IMR-90 (cell line): ENCODE measurements around the gene LRPPRC. TPM values are rescaled to one million over a fixed set of nuclear protein-coding genes. Genes with fewer than 3 reads are reported as not detected.
A peak's percentile ranks its signal among the peaks of the same experiment; 100 is the strongest.

Experiments used
- ATAC-seq: fragments of 200-7000 bp; cut with Tn5 transposase; 2 replicates; pipeline ENCODE4 v1.9.1; 2020; ENCODE audit warnings: low read depth, mild to moderate bottlenecking, moderate library complexity
- BruUV-seq: library from RNA; stranded (reverse); fragments of 400-500 nt; replicated peaks from 2 replicates; lab custom pipeline; 2021; lab: Mats Ljungman, UMichigan
- CTCF ChIA-PET: fragments of 300-600 bp; formaldehyde crosslinking; extraction: SDS; loops from one replicate; lab custom pipeline; 2021; ENCODE audit warnings: antibody characterized with exemption; lab: Yijun Ruan, JAX
- POLR2A ChIA-PET: fragments of 300-600 bp; sonication (Branson Sonifier 250); formaldehyde crosslinking; loops from one replicate; lab custom pipeline; 2022; ENCODE audit warnings: antibody characterized with exemption; ENCODE audit not compliant: unreplicated experiment; lab: Charles Lee
- DNase-seq: peaks from one replicate; pipeline ENCODE4 v3.0.0; 2013
- H2AFZ ChIP-seq: replicated peaks from 2 replicates; pipeline ENCODE3; 2013; ENCODE audit warnings: low read length, mild to moderate bottlenecking; ENCODE audit not compliant: poor library complexity
- H2AK5ac ChIP-seq: 2 replicates; pipeline ENCODE4 v1.6.1; 2013; ENCODE audit warnings: low read depth, low read length, inconsistent platforms
- H2AK9ac ChIP-seq: replicated peaks from 2 replicates; pipeline ENCODE3; 2013; ENCODE audit warnings: mild to moderate bottlenecking, low read depth, low read length, moderate library complexity; ENCODE audit not compliant: poor library complexity
- H2BK120ac ChIP-seq: 2 replicates; pipeline ENCODE4 v1.6.1; 2013; ENCODE audit warnings: low read depth, low read length, inconsistent platforms
- H2BK15ac ChIP-seq: 3 replicates; pipeline ENCODE4 v1.6.1; 2013; ENCODE audit warnings: low read depth, low read length, inconsistent platforms
- H2BK20ac ChIP-seq: 2 replicates; pipeline ENCODE4 v1.6.1; 2013; ENCODE audit warnings: low read depth, mild to moderate bottlenecking, inconsistent platforms, low read length, moderate library complexity
- H2BK5ac ChIP-seq: 2 replicates; pipeline ENCODE4 v1.6.1; 2013; ENCODE audit warnings: mild to moderate bottlenecking, low read depth, low read length, inconsistent platforms; ENCODE audit not compliant: poor library complexity, severe bottlenecking
- H3K14ac ChIP-seq: replicated peaks from 2 replicates; pipeline ENCODE4 v1.6.1; 2013; ENCODE audit warnings: low read depth, low read length, inconsistent platforms
- H3K18ac ChIP-seq: 2 replicates; pipeline ENCODE4 v1.6.1; 2013; ENCODE audit warnings: low read depth, low read length, control low read depth
- H3K23ac ChIP-seq: 2 replicates; pipeline ENCODE4 v1.6.1; 2013; ENCODE audit warnings: low read depth, low read length, inconsistent platforms
- H3K27ac ChIP-seq: 2 replicates; pipeline ENCODE4 v1.5.1; 2013; ENCODE audit warnings: mild to moderate bottlenecking, control low read depth, low read length; ENCODE audit not compliant: insufficient read depth
- H3K27me3 ChIP-seq: 2 replicates; pipeline ENCODE4 v1.6.1; 2013; ENCODE audit warnings: low read length; ENCODE audit not compliant: control insufficient read depth, insufficient read depth
- H3K36me3 ChIP-seq: 2 replicates; pipeline ENCODE4 v1.6.1; 2013; ENCODE audit warnings: low read length, mixed read lengths; ENCODE audit not compliant: control insufficient read depth, insufficient read depth
- H3K4ac ChIP-seq: 2 replicates; pipeline ENCODE4 v1.6.1; 2013; ENCODE audit warnings: low read depth, low read length, inconsistent platforms
- H3K4me1 ChIP-seq: 2 replicates; pipeline ENCODE4 v1.6.1; 2013; ENCODE audit warnings: low read length, mixed read lengths; ENCODE audit not compliant: control insufficient read depth, insufficient read depth
- H3K4me2 ChIP-seq: 2 replicates; pipeline ENCODE4 v1.6.1; 2013; ENCODE audit warnings: low read depth, mild to moderate bottlenecking, control low read depth, low read length, moderate library complexity
- H3K4me3 ChIP-seq: 2 replicates; pipeline ENCODE4 v1.5.1; 2013; ENCODE audit warnings: low read depth, mild to moderate bottlenecking, control low read depth, low read length, moderate library complexity; ENCODE audit not compliant: insufficient read depth
- H3K56ac ChIP-seq: 2 replicates; pipeline ENCODE4 v1.6.1; 2013; ENCODE audit warnings: low read length, inconsistent platforms; ENCODE audit not compliant: insufficient read depth; ENCODE audit errors: extremely low read depth
- H3K79me1 ChIP-seq, 2 experiments: 2 replicates each; pipeline ENCODE4 v1.6.1; 2013; ENCODE audit warnings: low read length in 2 of 2, inconsistent platforms in 1 of 2, low read depth in 1 of 2
- H3K9ac ChIP-seq: 2 replicates; pipeline ENCODE4 v1.6.1; 2013; ENCODE audit warnings: low read depth, low read length, control low read depth
- H3K9me1 ChIP-seq: 2 replicates; pipeline ENCODE4 v1.6.1; 2013; ENCODE audit warnings: low read length, inconsistent platforms; ENCODE audit not compliant: insufficient read depth
- H3K9me3 ChIP-seq: 2 replicates; pipeline ENCODE4 v1.6.1; 2013; ENCODE audit warnings: low read length; ENCODE audit not compliant: control insufficient read depth, insufficient read depth
- H4K20me1 ChIP-seq: 2 replicates; pipeline ENCODE4 v1.6.1; 2013; ENCODE audit warnings: low read length, inconsistent platforms; ENCODE audit not compliant: insufficient read depth
- H4K5ac ChIP-seq: 2 replicates; pipeline ENCODE4 v1.6.1; 2013; ENCODE audit warnings: mild to moderate bottlenecking, low read depth, low read length, control low read depth
- H4K8ac ChIP-seq, 2 experiments: 2 replicates each; pipeline ENCODE4 v1.6.1; 2013; ENCODE audit warnings: low read depth in 2 of 2, low read length in 2 of 2, control low read depth in 1 of 2, inconsistent platforms in 1 of 2
- H4K91ac ChIP-seq: 2 replicates; pipeline ENCODE4 v1.6.1; 2013; ENCODE audit warnings: low read depth, low read length, inconsistent platforms; ENCODE audit not compliant: insufficient read depth
- CEBPB ChIP-seq: IDR thresholded peaks from 2 replicates; pipeline ENCODE4 v1.6.1; 2012; ENCODE audit warnings: low read depth, low read length, improper control_type of control experiment
- FOS ChIP-seq: fragments of 150-350 bp; IDR thresholded peaks from 2 replicates; pipeline ENCODE4 v1.6.1; 2016; ENCODE audit warnings: low read depth, low read length
- MAFK ChIP-seq: IDR thresholded peaks from 2 replicates; pipeline ENCODE4 v1.6.1; 2012; ENCODE audit warnings: low read depth, low read length, improper control_type of control experiment
- MXI1 ChIP-seq: IDR thresholded peaks from 2 replicates; pipeline ENCODE4 v1.6.1; 2012; ENCODE audit warnings: low read depth, mild to moderate bottlenecking, low read length, moderate library complexity, borderline replicate concordance
- WGBS, 2 experiments: methylation state at CpG; one replicate each; pipeline versions ENCODE4 v1.1.5 to v1.1.7; 2013; ENCODE audit warnings: missing lambda C conversion rate in 2 of 2; ENCODE audit not compliant: insufficient read length in 1 of 2; ENCODE audit errors: extremely low coverage in 2 of 2; 5-methylcytosine and 5-hydroxymethylcytosine counted together
- dilution Hi-C: fragments of 300-500 bp; cut with HindIII; formaldehyde crosslinking; loops from one replicate; pipeline ENCODE4 v1.14.3; 2018; ENCODE audit warnings: low sequenced_read_pairs; ENCODE audit not compliant: unreplicated experiment
- in situ Hi-C: fragments of 300-500 bp; cut with MboI; formaldehyde crosslinking; loops from 3 replicates; pipeline ENCODE4 v1.14.3; 2019; ENCODE audit warnings: low sequenced_read_pairs, inconsistent platforms, mixed read lengths
- intact Hi-C: fragments of 100-400 bp; cut with micrococcal nuclease; formaldehyde crosslinking; loops from 2 replicates; pipeline ENCODE4 v1.10.0; 2022
- polyA plus RNA-seq, 3 experiments: library from polyadenylated mRNA; depleted of rRNA; stranded (reverse); fragments of >200 nt; gene quantifications; 2 replicates each; pipeline ENCODE4 v1.2.3, GENCODE V29; 2012; ENCODE audit warnings: low replicate concordance in 1 of 3
- total RNA-seq: library from RNA; depleted of rRNA; stranded (reverse); fragments of >200 nt; gene quantifications from 2 replicates; pipeline ENCODE4 v1.2.3, GENCODE V29; 2012

LRPPRC gene
- total and polyA plus RNA-seq, 2 of the 4 experiments (the other 2 are of a cell fraction): 30.4 to 36.0 TPM

DNA sequence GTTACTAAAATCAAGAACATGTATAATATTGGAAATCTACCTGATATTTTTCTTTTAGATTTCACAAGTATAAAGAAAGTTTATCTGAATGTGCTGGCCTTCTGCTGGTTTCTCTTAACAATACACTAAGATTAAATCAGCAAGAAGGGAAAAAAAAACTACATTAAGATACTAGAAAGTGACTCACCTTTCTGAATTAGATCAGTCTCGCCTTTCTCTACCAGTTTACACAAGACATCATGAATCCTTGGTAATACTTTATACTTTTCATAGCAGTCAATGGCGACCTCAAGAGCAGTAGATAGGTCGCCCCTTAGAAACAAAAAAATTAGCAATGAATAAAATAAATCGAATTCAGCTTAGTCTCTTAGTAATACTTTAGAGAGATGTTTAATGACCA is 61.2 kb downstream of the LRPPRC start:
- Histone ChIP-seq H3K9ac (no peak overlapping the region), H3K56ac (no peak overlapping the region), H4K91ac (no peak overlapping the region), H3K9me3 (no peaks in the 10 kb centered on the region), H2AFZ (no peak overlapping the region), H3K79me1 (peaks cover 3 to 12% of the 10 kb centered on the region in 2 experiments; a peak in 3 of 4 replicates), H4K5ac (no peak overlapping the region), H3K4me2 (no peak overlapping the region), H3K18ac (no peak overlapping the region), H2BK120ac (no peak overlapping the region), H2AK5ac (no peak overlapping the region), H3K27ac (no peak overlapping the region), H3K9me1 (no peaks in the 10 kb centered on the region; the same call in 1 of the 2 replicates), H3K23ac (no peak overlapping the region), H4K8ac (no peak overlapping the region), H3K14ac (no peak overlapping the region), H2AK9ac (no peak overlapping the region), H3K4me1 (no peaks in the 10 kb centered on the region), H3K4ac (no peak overlapping the region), H3K4me3 (no peak overlapping the region), H2BK5ac (no peak overlapping the region), H3K27me3 (no peaks in the 10 kb centered on the region), H3K36me3 (peaks cover 8% of the 10 kb centered on the region), H2BK15ac (no peak overlapping the region), H2BK20ac (no peak overlapping the region), H4K20me1 (no peaks in the 10 kb centered on the region)
- intact Hi-C loops: no loop called here
- DNase-seq (peak; percentile 19), ATAC-seq (no peak)
- POLR2A ChIA-PET: no interaction called here
- TF ChIP-seq FOS: no peak
- no peak for TF ChIP-seq MAFK
- TF ChIP-seq MXI1: no peak
- no peak for TF ChIP-seq CEBPB
- WGBS, 2 experiments: no CpG with 5 or more reads among the region's 4 CpGs
- dilution Hi-C loops: no loop called here
- no TSS peak for BruUV-seq
- CTCF ChIA-PET: interaction anchor here (1.1 kb wide), 1 partner anchor 57 kb away, joined by 3 read pairs; no protein-coding TSS in a partner anchor
- in situ Hi-C loops: no loop called here
